Activated T-cell treated with anti-CD3 and anti-CD28 coated beads, Interleukin-2, amount 50 U/mL, for 48 hours (primary cell): Measurements from ENCODE around the gene ZSWIM3.
"Not testable (repeated sequence)": the region's sequence is repeated elsewhere in the genome, so short reads cannot be mapped to it uniquely, and the experiment has no call there.

Source experiments
- DNase-seq, 2 experiments: peaks; one replicate each; pipeline ENCODE4 v3.0.0-alpha.2; 2020

ZSWIM3 gene

DNA sequence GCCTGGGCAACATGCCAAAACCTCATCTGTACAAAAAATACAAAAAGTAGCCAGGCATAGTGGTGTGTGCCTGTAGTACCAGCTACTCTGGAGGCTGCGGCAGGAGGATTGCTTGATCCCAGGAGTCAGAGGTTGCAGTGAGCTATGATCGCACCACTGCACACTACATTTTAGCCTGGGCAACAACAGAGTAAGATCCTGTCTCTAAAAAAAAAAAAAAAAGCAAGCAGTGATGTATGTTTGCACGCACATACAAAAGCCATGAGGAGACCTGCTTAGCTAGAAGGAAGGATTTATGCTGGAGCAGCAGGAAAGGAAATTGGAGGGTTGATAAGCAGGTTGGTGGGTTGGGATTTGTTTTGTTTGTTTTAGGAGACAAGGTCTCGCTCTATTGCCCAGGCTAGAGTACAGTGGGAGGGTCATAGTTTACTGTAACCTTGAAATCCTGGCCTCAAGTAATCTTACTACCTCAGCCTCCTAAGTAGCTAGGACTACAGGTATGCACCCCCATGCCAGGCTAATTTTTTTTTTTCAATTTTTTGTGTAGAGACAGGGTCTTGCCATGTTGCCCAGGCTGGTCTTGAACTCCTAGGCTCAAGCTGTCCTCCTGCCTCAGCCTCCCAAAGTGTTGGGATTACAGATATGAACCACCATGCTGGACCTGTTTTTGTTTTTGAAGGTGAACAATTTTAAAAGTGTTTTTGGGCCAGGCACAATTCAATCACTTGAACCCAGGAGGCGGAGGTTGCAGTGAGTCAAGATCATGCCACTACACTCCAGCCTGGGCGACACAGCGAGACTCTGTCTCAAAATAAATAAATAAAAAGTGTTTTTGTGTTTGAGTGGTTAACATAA is 4.0 kb downstream of the ZSWIM3 start:
- no peak for DNase-seq

GRCh38 chr20:45863543-45864470 is 6.4 kb downstream of the ZSWIM3 start:
- DNase-seq, result no peak

GRCh38 chr20:45866454-45866853 is 9.0 kb downstream of the ZSWIM3 start:
- no peak for DNase-seq

- no peak for DNase-seq
Measured at GRCh38 chr20:45867136-45867818, 9.9 kb downstream of the ZSWIM3 start.

- no peak for DNase-seq
Measured at GRCh38 chr20:45867819-45868176, 10.4 kb downstream of the ZSWIM3 start.

GRCh38 chr20:45872626-45873025 is 15.2 kb downstream of the ZSWIM3 start:
- no peak for DNase-seq

DNA sequence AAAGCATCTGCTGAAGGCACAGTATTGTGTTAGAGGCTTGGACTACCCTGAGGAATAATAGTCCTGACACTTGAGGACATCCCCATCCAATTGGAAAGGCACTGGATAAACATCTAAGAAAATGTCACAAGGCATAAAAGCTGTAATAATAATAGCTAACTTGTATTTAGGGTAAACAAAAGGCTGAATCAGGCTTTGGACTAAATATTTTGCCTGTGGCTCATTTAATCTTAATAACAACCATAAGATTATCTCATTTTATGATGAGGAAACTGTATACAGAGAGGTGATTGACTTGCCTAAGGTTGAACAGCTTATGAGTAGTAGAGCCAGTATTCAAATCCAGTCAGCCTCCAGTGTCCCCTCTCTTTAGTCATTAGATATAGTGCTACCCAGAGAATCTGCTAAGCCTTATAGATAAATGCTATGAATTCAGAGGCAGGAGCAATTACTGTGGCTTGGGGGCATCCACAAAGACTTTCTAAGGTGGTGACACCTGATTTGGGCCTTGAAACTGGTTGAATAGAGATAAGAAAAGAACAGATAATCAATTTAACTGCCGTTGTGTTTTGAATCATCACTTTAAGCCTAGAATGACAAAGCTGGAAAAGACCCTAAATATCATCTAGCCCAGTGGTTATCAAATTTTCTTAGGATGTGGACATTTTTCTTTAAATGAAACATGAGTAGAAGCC is 16.1 kb downstream of the ZSWIM3 start:
- no peak for DNase-seq

GRCh38 chr20:45874104-45874481 is 16.7 kb downstream of the ZSWIM3 start:
- DNase-seq, result not testable (repeated sequence)

GRCh38 chr20:45874576-45874975 is 17.2 kb downstream of the ZSWIM3 start:
- no peak for DNase-seq

GRCh38 chr20:45878076-45878761 is 20.8 kb downstream of the ZSWIM3 start:
- no peak for DNase-seq

DNA sequence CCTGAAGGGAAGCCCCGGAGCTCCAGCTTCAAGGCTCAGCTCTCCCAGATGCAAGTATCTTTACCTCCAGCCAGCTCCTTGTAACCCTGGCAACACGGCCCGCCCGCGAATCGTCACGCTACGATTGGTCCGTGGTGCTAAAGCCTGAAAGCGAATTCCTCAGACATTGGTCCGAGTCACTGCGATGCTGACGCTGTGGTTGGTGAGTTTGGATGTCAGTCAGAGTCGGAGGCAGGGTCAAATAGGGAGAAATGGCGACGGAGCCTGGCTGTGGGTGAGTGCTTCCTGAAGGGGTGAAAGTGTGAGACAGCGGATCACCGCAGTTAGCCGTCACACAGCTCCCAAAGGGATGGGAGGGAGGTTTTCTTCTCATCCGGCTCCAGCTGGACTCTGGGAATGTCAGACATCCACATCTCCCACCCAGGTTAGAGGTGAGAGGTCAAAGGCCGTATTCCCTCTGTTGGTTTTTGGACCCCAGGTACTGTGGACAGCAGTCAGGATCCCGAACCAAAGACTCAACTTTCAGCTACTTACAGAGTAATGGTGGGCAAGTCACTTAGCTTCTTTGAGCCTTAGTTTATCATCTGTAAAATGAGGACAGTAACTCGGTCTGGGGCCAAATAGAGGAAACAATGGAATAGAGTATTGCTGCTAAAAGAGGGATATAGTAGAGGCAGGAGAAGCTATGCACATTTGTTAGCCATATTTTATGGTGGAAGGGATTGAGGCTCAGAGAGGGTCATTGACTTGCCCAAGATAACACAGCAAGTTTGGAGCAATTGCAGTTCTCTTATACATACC is 23.8 kb downstream of the ZSWIM3 start, which contains the start of gene ZSWIM1:
ZSWIM1 (plus strand) TSS at position 240 of the 801 bp plus-strand sequence. CDS start 1,366 bp downstream, outside the sequence.
- DNase-seq, result peak; percentile 99 to 100

GRCh38 chr20:45882469-45883099 is 25.2 kb downstream of the ZSWIM3 start:
- DNase-seq, result no peak

- no peak for DNase-seq
Measured at GRCh38 chr20:45883100-45883469, 25.7 kb downstream of the ZSWIM3 start.

GRCh38 chr20:45886590-45887345 is 29.4 kb downstream of the ZSWIM3 start:
- DNase-seq, result no peak

DNA sequence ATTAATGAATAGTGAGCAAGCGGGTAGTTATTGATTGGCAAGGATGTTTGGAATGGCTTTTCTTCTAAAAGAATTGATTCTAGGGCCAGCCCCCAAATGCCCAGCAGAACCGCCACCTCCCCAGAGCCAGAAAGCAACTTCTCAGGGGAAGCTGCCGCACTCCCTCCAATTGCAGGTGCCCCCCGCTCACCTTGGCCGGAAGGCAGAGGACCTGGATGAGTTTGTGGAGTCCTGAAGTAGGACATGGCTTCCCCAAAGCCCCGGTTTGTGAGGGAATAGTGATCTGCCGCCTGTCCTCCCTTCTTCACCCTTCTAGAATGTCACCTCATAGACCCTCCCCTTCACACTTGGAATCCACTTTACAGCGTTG is 29.9 kb downstream of the ZSWIM3 start, which contains the start of gene SPATA25:
SPATA25 (minus strand) TSS at position 277 of the 370 bp plus-strand sequence; CDS start at position 245, 32 bp downstream.
- DNase-seq, result no peak

- no peak for DNase-seq
Measured at GRCh38 chr20:45888681-45889080, 31.3 kb downstream of the ZSWIM3 start.

DNA sequence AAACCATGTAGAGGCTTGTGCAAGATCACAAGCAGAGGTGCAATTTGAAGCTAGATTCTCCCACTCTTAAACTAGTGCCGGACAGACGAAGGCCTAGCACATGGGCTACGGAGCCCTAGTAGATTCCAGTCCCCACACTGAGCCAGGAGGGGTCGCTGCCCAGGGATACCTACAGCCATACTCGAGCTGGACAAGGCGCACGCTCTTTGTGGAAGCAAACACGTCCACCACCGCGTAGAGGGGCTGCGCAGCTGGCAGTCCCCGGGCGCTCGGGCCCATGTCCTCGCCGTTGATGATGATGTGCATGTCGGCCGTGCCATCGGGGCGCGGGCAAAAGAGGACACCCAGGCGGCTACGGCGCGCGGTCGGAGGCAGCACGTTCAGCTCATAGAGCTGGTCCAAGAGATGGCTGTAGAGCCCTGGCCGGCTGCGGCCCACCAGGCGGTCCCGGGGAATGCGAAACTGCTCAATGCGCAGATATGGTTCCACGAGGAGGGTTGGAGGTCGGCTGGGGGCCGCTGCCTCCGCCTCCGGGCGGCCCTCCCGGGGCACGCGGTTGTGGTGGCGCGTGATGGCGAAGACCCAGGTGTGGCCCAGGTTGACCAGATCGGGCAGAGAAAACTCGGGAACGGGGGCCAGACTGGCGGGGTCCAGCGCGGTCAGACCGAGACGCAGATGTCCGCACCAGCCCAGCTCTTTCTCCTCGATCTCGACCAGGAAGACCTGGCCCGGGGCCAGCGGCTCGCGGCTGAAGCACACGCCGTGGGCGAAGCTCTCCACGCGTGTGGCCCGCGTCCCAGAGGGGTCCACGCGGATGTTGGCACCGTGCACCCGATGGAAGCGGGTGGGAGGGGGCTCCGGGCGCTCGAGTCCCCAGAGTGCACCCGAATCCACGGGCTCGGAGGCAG is 32.9 kb downstream of the ZSWIM3 start:
- peak; percentile 72 to 73 for DNase-seq
